ENCODE results near the gene TMEM200A.

The TMEM200A gene

GRCh38 chr6:130396722-130397121 lies 30.9 kb downstream of the TMEM200A start:
- Histone ChIP-seq H3K27me3 (no peaks in the 10 kb centered on the region), H3K36me3 (no peaks in the 10 kb centered on the region), H3K4me1 (no peaks in the 10 kb centered on the region), H3K4me3 (no peak overlapping the region), H3K27ac (no peak overlapping the region), H3K9me3 (no peaks in the 10 kb centered on the region)
- no peak for DNase-seq
- TF ChIP-seq, protein P1, sequence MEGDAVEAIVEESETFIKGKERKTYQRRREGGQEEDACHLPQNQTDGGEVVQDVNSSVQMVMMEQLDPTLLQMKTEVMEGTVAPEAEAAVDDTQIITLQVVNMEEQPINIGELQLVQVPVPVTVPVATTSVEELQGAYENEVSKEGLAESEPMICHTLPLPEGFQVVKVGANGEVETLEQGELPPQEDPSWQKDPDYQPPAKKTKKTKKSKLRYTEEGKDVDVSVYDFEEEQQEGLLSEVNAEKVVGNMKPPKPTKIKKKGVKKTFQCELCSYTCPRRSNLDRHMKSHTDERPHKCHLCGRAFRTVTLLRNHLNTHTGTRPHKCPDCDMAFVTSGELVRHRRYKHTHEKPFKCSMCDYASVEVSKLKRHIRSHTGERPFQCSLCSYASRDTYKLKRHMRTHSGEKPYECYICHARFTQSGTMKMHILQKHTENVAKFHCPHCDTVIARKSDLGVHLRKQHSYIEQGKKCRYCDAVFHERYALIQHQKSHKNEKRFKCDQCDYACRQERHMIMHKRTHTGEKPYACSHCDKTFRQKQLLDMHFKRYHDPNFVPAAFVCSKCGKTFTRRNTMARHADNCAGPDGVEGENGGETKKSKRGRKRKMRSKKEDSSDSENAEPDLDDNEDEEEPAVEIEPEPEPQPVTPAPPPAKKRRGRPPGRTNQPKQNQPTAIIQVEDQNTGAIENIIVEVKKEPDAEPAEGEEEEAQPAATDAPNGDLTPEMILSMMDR (IDR thresholded peaks at IDR 0.05) = no peak
- intact Hi-C loops (cut with DNase I; ENCODE audit: low total_unique reads) = no loop called here

- Histone ChIP-seq H3K27me3 (no peaks in the 10 kb centered on the region), H3K9me3 (no peaks in the 10 kb centered on the region), H3K36me3 (no peaks in the 10 kb centered on the region), H3K27ac (no peak overlapping the region), H3K4me3 (no peak overlapping the region), H3K4me1 (no peaks in the 10 kb centered on the region)
- TF ChIP-seq, protein P1 (IDR thresholded peaks at IDR 0.05) = no peak
- intact Hi-C loops (cut with DNase I; ENCODE audit: low total_unique reads) = no loop called here
- no peak for DNase-seq
Observed at GRCh38 chr6:130405549-130405948, 39.7 kb downstream of the TMEM200A start.

- no peak for DNase-seq
- TF ChIP-seq, protein P1 (IDR thresholded peaks at IDR 0.05) = no peak
- H3K9me3 ChIP-seq = no peaks in the 10 kb centered on the region
- H3K27me3 ChIP-seq = no peaks in the 10 kb centered on the region
- no peaks in the 10 kb centered on the region for H3K36me3 ChIP-seq
- intact Hi-C loops (cut with DNase I; ENCODE audit: low total_unique reads) = no loop called here
- H3K4me1 ChIP-seq = no peaks in the 10 kb centered on the region
- H3K4me3 ChIP-seq = no peak overlapping the region
- no peak overlapping the region for H3K27ac ChIP-seq
Observed at GRCh38 chr6:130407032-130407431, 41.2 kb downstream of the TMEM200A start.

DNA sequence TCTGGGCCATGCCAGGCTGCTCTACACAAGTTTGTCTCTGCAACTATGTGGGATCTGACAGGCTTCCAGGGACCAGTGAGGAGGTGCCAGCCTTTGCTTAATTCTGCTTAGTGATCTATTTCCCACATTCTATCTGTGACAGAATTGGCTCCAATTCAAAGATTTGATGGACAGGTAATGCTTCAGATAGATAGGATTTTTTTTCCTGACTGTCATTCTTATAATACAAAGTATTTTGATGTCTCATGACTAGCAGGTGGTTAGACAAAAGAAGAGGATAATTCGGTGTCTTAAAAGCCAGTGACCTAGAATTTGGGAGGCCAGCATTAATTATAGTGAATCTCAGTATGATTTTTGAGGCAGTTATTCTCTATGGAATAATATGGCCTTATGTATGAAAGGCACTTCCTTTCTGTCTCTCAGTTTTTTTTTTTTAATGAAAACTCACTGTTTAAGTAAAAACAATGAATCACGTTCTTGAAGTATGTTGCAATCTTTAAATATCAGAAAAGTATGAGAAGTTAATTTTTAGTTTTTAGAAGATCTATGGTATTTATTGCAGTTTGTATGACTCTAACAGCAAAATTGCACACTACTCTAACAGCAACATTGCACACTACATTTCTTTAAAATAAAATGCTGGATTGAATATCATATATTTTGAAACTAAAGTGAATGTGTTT lies 43.7 kb downstream of the TMEM200A start:
- H3K27me3 ChIP-seq = no peaks in the 10 kb centered on the region
- no peaks in the 10 kb centered on the region for H3K36me3 ChIP-seq
- TF ChIP-seq, protein P1 (IDR thresholded peaks at IDR 0.05) = no peak
- H3K9me3 ChIP-seq = peaks cover 0 to 2% (median 0%) of the 10 kb centered on the region in 3 donors
- no peak overlapping the region for H3K4me3 ChIP-seq
- intact Hi-C loops (cut with DNase I; ENCODE audit: low total_unique reads) = no loop called here
- no peaks in the 10 kb centered on the region for H3K4me1 ChIP-seq
- DNase-seq = no peak
- no peak overlapping the region for H3K27ac ChIP-seq

DNA sequence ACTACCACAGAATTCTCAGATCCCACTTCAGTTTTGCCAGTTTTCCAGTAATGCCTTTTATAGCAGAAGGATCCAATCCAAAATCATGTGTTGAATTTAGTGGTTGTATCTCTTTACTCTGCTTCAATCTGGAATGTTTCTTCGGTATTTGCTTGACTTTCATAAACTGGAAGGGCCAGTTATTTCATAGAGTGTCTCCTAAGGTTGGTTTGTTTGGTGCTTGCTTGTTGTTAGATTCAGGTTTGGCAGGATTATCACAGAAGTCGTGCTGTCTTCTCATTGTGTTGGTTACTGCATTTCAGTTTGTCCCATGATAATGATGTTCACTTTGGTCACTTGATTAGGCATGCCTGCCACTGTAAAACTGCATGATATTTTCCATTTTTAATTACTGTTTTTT lies 45.7 kb downstream of the TMEM200A start:
- DNase-seq = no peak
- no peaks in the 10 kb centered on the region for H3K27me3 ChIP-seq
- H3K27ac ChIP-seq = no peak overlapping the region
- H3K4me3 ChIP-seq = no peak overlapping the region
- intact Hi-C loops (cut with DNase I; ENCODE audit: low total_unique reads) = no loop called here
- no peaks in the 10 kb centered on the region for H3K4me1 ChIP-seq
- TF ChIP-seq, protein P1 (IDR thresholded peaks at IDR 0.05) = no peak
- H3K36me3 ChIP-seq = no peaks in the 10 kb centered on the region
- H3K9me3 ChIP-seq = peaks cover 0 to 2% (median 0%) of the 10 kb centered on the region in 3 donors
